Mammary epithelial cell (primary cell): ENCODE data around the gene SCNN1G.

Source experiments
- EZH2 ChIP-seq: IDR thresholded peaks from 2 replicates; pipeline ENCODE4 v1.6.1; 2012; ENCODE audit warnings: low read length, inconsistent platforms, borderline replicate concordance
- TF ChIP-seq, protein P1 (sequence below), 2 donors: IDR thresholded peaks in 1 of 2; conservative IDR thresholded peaks in 1 of 2; 2 replicates each; pipeline ENCODE4 v1.5.1; 2011 to 2012; ENCODE audit warnings: inconsistent platforms in 2 of 2, low read length in 2 of 2, mild to moderate bottlenecking in 2 of 2, control low read depth in 1 of 2, low read depth in 1 of 2; ENCODE audit not compliant: insufficient read depth in 1 of 2; ENCODE audit errors: extremely low read depth in 1 of 2

DNA sequence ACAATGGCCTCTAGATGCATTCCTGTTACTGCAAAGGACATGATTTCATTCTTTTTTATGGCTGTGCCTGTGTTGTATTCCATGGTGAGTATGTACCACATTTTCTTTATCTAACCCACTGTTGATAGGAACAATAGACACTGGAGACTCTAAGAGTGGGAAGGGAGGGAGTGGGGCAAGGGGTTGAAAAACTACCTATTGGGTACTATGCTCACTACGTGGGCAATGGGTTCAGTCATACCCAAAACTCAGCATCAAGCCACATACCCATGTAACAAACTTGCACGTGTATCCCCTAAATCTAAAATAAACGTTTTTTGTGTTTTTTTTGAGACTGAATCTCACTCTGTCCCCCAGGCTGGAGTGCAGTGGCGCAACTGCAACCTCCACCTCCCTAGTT, 72.5 kb downstream of the SCNN1G start:
- no peak for TF ChIP-seq EZH2
- TF ChIP-seq, protein P1, sequence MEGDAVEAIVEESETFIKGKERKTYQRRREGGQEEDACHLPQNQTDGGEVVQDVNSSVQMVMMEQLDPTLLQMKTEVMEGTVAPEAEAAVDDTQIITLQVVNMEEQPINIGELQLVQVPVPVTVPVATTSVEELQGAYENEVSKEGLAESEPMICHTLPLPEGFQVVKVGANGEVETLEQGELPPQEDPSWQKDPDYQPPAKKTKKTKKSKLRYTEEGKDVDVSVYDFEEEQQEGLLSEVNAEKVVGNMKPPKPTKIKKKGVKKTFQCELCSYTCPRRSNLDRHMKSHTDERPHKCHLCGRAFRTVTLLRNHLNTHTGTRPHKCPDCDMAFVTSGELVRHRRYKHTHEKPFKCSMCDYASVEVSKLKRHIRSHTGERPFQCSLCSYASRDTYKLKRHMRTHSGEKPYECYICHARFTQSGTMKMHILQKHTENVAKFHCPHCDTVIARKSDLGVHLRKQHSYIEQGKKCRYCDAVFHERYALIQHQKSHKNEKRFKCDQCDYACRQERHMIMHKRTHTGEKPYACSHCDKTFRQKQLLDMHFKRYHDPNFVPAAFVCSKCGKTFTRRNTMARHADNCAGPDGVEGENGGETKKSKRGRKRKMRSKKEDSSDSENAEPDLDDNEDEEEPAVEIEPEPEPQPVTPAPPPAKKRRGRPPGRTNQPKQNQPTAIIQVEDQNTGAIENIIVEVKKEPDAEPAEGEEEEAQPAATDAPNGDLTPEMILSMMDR (conservative IDR thresholded peaks at IDR 0.05 in 1 of 2, IDR thresholded peaks at IDR 0.05 in 1 of 2; ENCODE audit: extremely low read depth in 1 of 2, insufficient read depth in 1 of 2, low read depth in 1 of 2, low read length in 2 of 2) = no peak
